ENCODE measurements around the gene CFAP53.

CFAP53 gene

DNA sequence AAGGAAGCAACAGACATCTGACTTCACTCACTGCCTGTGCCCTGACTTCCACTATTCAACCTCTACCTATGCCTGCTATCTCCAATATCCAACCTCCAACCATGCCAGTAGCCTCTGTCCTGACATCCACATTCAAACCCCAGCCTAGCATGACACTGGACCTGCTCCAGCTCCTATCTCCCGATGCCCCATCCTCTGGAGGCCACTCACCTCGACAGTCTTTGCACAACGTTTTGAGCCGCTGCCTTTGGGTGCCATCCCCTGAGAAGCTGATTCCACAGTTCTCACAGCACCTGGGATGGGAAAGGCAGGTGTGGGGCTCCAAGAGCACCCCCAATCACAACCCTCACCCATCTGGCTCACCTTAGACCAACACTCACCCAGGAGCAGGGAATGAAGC, 10.2 kb upstream of the CFAP53 start:
- DNase-seq, result no peak
- no peak overlapping the region for H3K27ac Mint-ChIP-seq
- H3K27me3 Mint-ChIP-seq (ENCODE audit: low read depth, poor library complexity), result no peaks in the 10 kb centered on the region
- H3K36me3 Mint-ChIP-seq (ENCODE audit: low read depth), result peaks cover 85% of the 10 kb centered on the region
- TF ChIP-seq, protein P1, sequence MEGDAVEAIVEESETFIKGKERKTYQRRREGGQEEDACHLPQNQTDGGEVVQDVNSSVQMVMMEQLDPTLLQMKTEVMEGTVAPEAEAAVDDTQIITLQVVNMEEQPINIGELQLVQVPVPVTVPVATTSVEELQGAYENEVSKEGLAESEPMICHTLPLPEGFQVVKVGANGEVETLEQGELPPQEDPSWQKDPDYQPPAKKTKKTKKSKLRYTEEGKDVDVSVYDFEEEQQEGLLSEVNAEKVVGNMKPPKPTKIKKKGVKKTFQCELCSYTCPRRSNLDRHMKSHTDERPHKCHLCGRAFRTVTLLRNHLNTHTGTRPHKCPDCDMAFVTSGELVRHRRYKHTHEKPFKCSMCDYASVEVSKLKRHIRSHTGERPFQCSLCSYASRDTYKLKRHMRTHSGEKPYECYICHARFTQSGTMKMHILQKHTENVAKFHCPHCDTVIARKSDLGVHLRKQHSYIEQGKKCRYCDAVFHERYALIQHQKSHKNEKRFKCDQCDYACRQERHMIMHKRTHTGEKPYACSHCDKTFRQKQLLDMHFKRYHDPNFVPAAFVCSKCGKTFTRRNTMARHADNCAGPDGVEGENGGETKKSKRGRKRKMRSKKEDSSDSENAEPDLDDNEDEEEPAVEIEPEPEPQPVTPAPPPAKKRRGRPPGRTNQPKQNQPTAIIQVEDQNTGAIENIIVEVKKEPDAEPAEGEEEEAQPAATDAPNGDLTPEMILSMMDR (IDR thresholded peaks at IDR 0.05), result no peak
- H3K4me1 Mint-ChIP-seq, result peaks cover 26% of the 10 kb centered on the region
- no peak overlapping the region for H3K4me3 Mint-ChIP-seq
- H3K9me3 Mint-ChIP-seq, result no peaks in the 10 kb centered on the region

DNA sequence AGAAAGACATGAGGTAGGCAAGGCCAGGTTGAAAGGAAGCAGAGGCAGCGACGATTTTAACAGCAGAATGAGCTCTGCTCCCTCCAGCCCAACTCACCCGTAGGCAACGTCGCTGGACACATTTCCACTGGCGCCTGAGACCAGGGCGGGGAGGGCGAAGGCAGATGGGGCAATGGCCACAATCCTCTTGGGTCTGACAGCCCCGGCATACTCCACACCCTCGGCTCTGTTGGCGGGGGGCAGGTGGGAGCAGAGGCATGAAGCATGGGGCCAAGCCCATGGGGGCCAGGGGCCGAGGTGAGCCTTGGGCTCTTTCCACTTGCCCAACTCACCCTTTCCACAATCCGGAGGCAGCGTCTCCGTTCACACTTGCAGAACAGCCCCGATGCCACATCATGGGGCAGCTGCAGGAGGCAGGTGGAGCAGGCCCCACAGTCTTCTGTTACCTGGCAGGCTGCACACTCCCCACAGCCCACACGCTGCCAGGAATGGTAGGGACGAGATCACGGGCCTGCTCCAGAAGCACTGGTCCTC, 9.3 kb upstream of the CFAP53 start:
- DNase-seq, result no peak
- peaks cover 83% of the 10 kb centered on the region for H3K36me3 Mint-ChIP-seq (ENCODE audit: low read depth)
- H3K27ac Mint-ChIP-seq, result no peak overlapping the region

DNA sequence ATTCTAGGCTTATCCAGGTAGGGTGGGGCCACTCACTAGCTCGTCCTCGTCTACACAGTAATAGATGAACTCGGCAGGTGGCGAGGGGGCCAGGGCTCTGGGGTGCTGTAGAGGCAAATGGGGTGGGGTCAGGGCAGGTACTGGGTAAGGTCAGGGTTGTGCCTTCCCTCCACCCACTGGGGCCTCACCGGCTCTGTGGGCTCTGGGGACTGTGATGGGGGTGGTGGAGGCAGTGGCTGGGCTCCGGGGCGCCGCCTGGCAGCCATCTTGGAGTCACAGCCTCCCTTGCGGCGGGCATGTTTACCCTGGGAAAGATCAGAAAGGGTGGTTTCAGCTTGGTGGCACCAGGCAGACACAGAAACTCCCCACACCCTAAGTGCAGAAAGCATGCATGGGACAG, 8.6 kb upstream of the CFAP53 start:
- Mint-ChIP-seq H3K36me3 (ENCODE audit: low read depth) (peaks cover 83% of the 10 kb centered on the region), H3K27ac (no peak overlapping the region), H3K4me3 (no peak overlapping the region), H3K9me3 (no peaks in the 10 kb centered on the region), H3K27me3 (ENCODE audit: low read depth, poor library complexity) (no peaks in the 10 kb centered on the region), H3K4me1 (peaks cover 11% of the 10 kb centered on the region)
- TF ChIP-seq, protein P1 (IDR thresholded peaks at IDR 0.05), result no peak
- DNase-seq, result no peak

More for the DNA sequence above, 9.3 kb upstream of the CFAP53 start:
- TF ChIP-seq, protein P1 (IDR thresholded peaks at IDR 0.05), result no peak
- Mint-ChIP-seq H3K4me1 (peaks cover 17% of the 10 kb centered on the region), H3K27me3 (ENCODE audit: low read depth, poor library complexity) (no peaks in the 10 kb centered on the region), H3K9me3 (no peaks in the 10 kb centered on the region), H3K4me3 (no peak overlapping the region)

GRCh38 chr18:50274044-50274442, 7.7 kb upstream of the CFAP53 start:
- H3K27ac Mint-ChIP-seq, result no peak overlapping the region
- DNase-seq, result no peak
- no peaks in the 10 kb centered on the region for H3K27me3 Mint-ChIP-seq (ENCODE audit: low read depth, poor library complexity)
- TF ChIP-seq, protein P1 (IDR thresholded peaks at IDR 0.05), result no peak
- peaks cover 86% of the 10 kb centered on the region for H3K36me3 Mint-ChIP-seq (ENCODE audit: low read depth)
- H3K9me3 Mint-ChIP-seq, result no peaks in the 10 kb centered on the region
- H3K4me1 Mint-ChIP-seq, result peaks cover 4% of the 10 kb centered on the region
- H3K4me3 Mint-ChIP-seq, result no peak overlapping the region

DNA sequence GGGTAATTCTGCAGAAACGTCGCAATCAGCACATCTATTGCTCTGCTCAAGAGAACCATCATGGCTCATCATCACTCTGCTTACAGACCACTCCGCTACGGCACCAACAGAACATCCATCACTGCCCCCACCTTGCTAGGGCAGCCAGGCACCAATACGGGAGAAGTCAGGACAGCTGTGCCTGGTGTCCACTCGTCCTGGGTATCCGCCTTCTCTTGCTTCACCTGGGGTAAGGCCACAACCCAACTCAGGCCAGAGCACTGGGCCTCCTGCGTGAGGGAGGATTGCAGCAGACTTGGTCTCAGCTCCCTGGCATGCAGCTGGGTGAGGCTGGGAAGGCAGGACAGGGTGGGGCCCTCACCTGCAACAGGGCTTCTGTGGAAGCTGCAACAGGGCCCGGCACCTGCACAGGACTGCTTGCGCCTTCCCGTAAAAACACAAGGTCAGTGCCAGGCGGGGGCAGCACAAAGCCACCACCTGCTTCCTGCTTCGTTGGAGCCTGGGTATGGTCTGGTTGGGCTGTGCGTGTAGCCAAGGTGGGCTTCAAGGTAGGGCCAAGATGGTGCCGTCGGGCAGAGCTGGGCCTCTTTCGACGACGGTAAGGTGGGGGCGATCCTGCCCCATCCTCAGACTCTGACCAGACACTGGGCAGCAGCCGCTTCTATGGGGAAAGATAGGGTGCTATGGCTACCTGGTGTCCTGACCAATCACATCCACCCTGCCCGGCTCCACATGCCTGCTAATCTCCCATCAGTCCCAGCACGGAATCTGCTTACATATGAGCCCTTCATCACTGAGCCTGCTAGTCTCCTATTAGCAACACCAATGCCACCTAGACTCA, 7.1 kb upstream of the CFAP53 start:
- no peaks in the 10 kb centered on the region for H3K9me3 Mint-ChIP-seq
- TF ChIP-seq, protein P1 (IDR thresholded peaks at IDR 0.05), result no peak
- no peak for DNase-seq
- no peak overlapping the region for H3K27ac Mint-ChIP-seq
- no peak overlapping the region for H3K4me3 Mint-ChIP-seq
- H3K4me1 Mint-ChIP-seq, result no peaks in the 10 kb centered on the region
- no peaks in the 10 kb centered on the region for H3K27me3 Mint-ChIP-seq (ENCODE audit: low read depth, poor library complexity)
- H3K36me3 Mint-ChIP-seq (ENCODE audit: low read depth), result peaks cover 86% of the 10 kb centered on the region

- TF ChIP-seq, protein P1 (IDR thresholded peaks at IDR 0.05), result no peak
- Mint-ChIP-seq H3K27ac (no peak overlapping the region), H3K36me3 (ENCODE audit: low read depth) (peaks cover 87% of the 10 kb centered on the region), H3K9me3 (no peaks in the 10 kb centered on the region), H3K27me3 (ENCODE audit: low read depth, poor library complexity) (no peaks in the 10 kb centered on the region), H3K4me1 (no peaks in the 10 kb centered on the region), H3K4me3 (no peak overlapping the region)
- no peak for DNase-seq
These were observed 6.3 kb upstream of the CFAP53 start for GRCh38 chr18:50272568-50272967.
